ENCODE results near the gene ANTXR1. TPM values are rescaled to one million over a fixed set of nuclear protein-coding genes. Genes with fewer than 3 reads are reported as not detected.

The ANTXR1 gene
- total and polyA plus RNA-seq, 5 donors from 2014 or later, result not detected

GRCh38 chr2:69192176-69192945, 179.4 kb downstream of the ANTXR1 start:
- Histone ChIP-seq H3K4me3 (ENCODE audit: low read depth, low read length) (no peak overlapping the region), H3K27me3 (ENCODE audit: control insufficient read depth, insufficient read depth, low read length) (peaks cover 6% of the 10 kb centered on the region), H3K36me3 (ENCODE audit: control insufficient read depth, insufficient read depth, low read length) (no peaks in the 10 kb centered on the region), H3K4me1 (ENCODE audit: control insufficient read depth, insufficient read depth, low read length, poor library complexity, severe bottlenecking) (no peaks in the 10 kb centered on the region), H3K27ac (ENCODE audit: insufficient read depth, low read length, poor library complexity, severe bottlenecking) (no peak overlapping the region), H3K9me3 (ENCODE audit: control insufficient read depth in 2 of 2, low read length in 2 of 2) (no peaks in the 10 kb centered on the region)
- no peak overlapping the region for H3K4me3 Mint-ChIP-seq
- no peaks in the 10 kb centered on the region for H3K9me3 Mint-ChIP-seq
- peaks cover 18% of the 10 kb centered on the region for H3K27me3 Mint-ChIP-seq
- no peak for DNase-seq
- ATAC-seq (ENCODE audit: low read depth in 2 of 2), result no peak
- no peaks in the 10 kb centered on the region for H3K4me1 Mint-ChIP-seq
- no peak overlapping the region for H3K27ac Mint-ChIP-seq
- H3K36me3 Mint-ChIP-seq, result no peaks in the 10 kb centered on the region

- no peak for DNase-seq
- Histone ChIP-seq H3K4me1 (ENCODE audit: control insufficient read depth, insufficient read depth, low read length, poor library complexity, severe bottlenecking) (no peaks in the 10 kb centered on the region), H3K36me3 (ENCODE audit: control insufficient read depth, insufficient read depth, low read length) (no peaks in the 10 kb centered on the region), H3K27ac (ENCODE audit: insufficient read depth, low read length, poor library complexity, severe bottlenecking) (no peak overlapping the region), H3K9me3 (ENCODE audit: control insufficient read depth in 2 of 2, low read length in 2 of 2) (no peaks in the 10 kb centered on the region), H3K27me3 (ENCODE audit: control insufficient read depth, insufficient read depth, low read length) (peaks cover 4% of the 10 kb centered on the region), H3K4me3 (ENCODE audit: low read depth, low read length) (no peak overlapping the region)
- Mint-ChIP-seq H3K4me1 (no peaks in the 10 kb centered on the region), H3K4me3 (no peak overlapping the region), H3K27me3 (peaks cover 13% of the 10 kb centered on the region), H3K9me3 (no peaks in the 10 kb centered on the region), H3K27ac (no peak overlapping the region), H3K36me3 (no peaks in the 10 kb centered on the region)
- no peak for ATAC-seq (ENCODE audit: low read depth in 2 of 2)
These were observed 182.7 kb downstream of the ANTXR1 start for GRCh38 chr2:69195706-69196105.

- Histone ChIP-seq H3K4me3 (ENCODE audit: low read depth, low read length) (no peak overlapping the region), H3K27ac (ENCODE audit: insufficient read depth, low read length, poor library complexity, severe bottlenecking) (no peak overlapping the region), H3K4me1 (ENCODE audit: control insufficient read depth, insufficient read depth, low read length, poor library complexity, severe bottlenecking) (no peaks in the 10 kb centered on the region), H3K27me3 (ENCODE audit: control insufficient read depth, insufficient read depth, low read length) (peaks cover 4% of the 10 kb centered on the region), H3K36me3 (ENCODE audit: control insufficient read depth, insufficient read depth, low read length) (no peaks in the 10 kb centered on the region), H3K9me3 (ENCODE audit: control insufficient read depth in 2 of 2, low read length in 2 of 2) (no peaks in the 10 kb centered on the region)
- Mint-ChIP-seq H3K4me3 (no peak overlapping the region), H3K4me1 (no peaks in the 10 kb centered on the region), H3K27me3 (peaks cover 13% of the 10 kb centered on the region), H3K27ac (no peak overlapping the region), H3K9me3 (no peaks in the 10 kb centered on the region), H3K36me3 (no peaks in the 10 kb centered on the region)
- ATAC-seq (ENCODE audit: low read depth in 2 of 2), result no peak
- DNase-seq, result no peak
These were observed 183.5 kb downstream of the ANTXR1 start for GRCh38 chr2:69196327-69197117.

GRCh38 chr2:69200107-69200520, 187.1 kb downstream of the ANTXR1 start:
- H3K27ac ChIP-seq (ENCODE audit: insufficient read depth, low read length, poor library complexity, severe bottlenecking), result no peak overlapping the region
- no peak overlapping the region for H3K4me3 ChIP-seq (ENCODE audit: low read depth, low read length)
- Mint-ChIP-seq H3K27me3 (peaks cover 7% of the 10 kb centered on the region), H3K9me3 (no peaks in the 10 kb centered on the region), H3K36me3 (no peaks in the 10 kb centered on the region), H3K4me3 (no peak overlapping the region), H3K4me1 (no peaks in the 10 kb centered on the region), H3K27ac (no peak overlapping the region)
- H3K27me3 ChIP-seq (ENCODE audit: control insufficient read depth, insufficient read depth, low read length), result peaks cover 3% of the 10 kb centered on the region
- no peaks in the 10 kb centered on the region for H3K36me3 ChIP-seq (ENCODE audit: control insufficient read depth, insufficient read depth, low read length)
- DNase-seq (no peak), ATAC-seq (ENCODE audit: low read depth in 2 of 2) (no peak)
- no peaks in the 10 kb centered on the region for H3K9me3 ChIP-seq (ENCODE audit: control insufficient read depth in 2 of 2, low read length in 2 of 2)
- no peaks in the 10 kb centered on the region for H3K4me1 ChIP-seq (ENCODE audit: control insufficient read depth, insufficient read depth, low read length, poor library complexity, severe bottlenecking)

GRCh38 chr2:69201259-69201658, 188.3 kb downstream of the ANTXR1 start:
- no peak for ATAC-seq (ENCODE audit: low read depth in 2 of 2)
- Mint-ChIP-seq H3K4me1 (no peaks in the 10 kb centered on the region), H3K36me3 (no peaks in the 10 kb centered on the region), H3K27ac (no peak overlapping the region), H3K9me3 (no peaks in the 10 kb centered on the region), H3K4me3 (no peak overlapping the region), H3K27me3 (peaks cover 5% of the 10 kb centered on the region)
- Histone ChIP-seq H3K36me3 (ENCODE audit: control insufficient read depth, insufficient read depth, low read length) (no peaks in the 10 kb centered on the region), H3K4me1 (ENCODE audit: control insufficient read depth, insufficient read depth, low read length, poor library complexity, severe bottlenecking) (no peaks in the 10 kb centered on the region), H3K4me3 (ENCODE audit: low read depth, low read length) (no peak overlapping the region), H3K9me3 (ENCODE audit: control insufficient read depth in 2 of 2, low read length in 2 of 2) (no peaks in the 10 kb centered on the region), H3K27me3 (ENCODE audit: control insufficient read depth, insufficient read depth, low read length) (peaks cover 1% of the 10 kb centered on the region), H3K27ac (ENCODE audit: insufficient read depth, low read length, poor library complexity, severe bottlenecking) (no peak overlapping the region)
- DNase-seq, result no peak

GRCh38 chr2:69202327-69202726, 189.3 kb downstream of the ANTXR1 start:
- Histone ChIP-seq H3K4me1 (ENCODE audit: control insufficient read depth, insufficient read depth, low read length, poor library complexity, severe bottlenecking) (no peaks in the 10 kb centered on the region), H3K9me3 (ENCODE audit: control insufficient read depth in 2 of 2, low read length in 2 of 2) (no peaks in the 10 kb centered on the region), H3K36me3 (ENCODE audit: control insufficient read depth, insufficient read depth, low read length) (no peaks in the 10 kb centered on the region), H3K4me3 (ENCODE audit: low read depth, low read length) (no peak overlapping the region), H3K27ac (ENCODE audit: insufficient read depth, low read length, poor library complexity, severe bottlenecking) (no peak overlapping the region), H3K27me3 (ENCODE audit: control insufficient read depth, insufficient read depth, low read length) (peaks cover 3% of the 10 kb centered on the region)
- H3K27ac Mint-ChIP-seq, result no peak overlapping the region
- no peaks in the 10 kb centered on the region for H3K9me3 Mint-ChIP-seq
- no peaks in the 10 kb centered on the region for H3K36me3 Mint-ChIP-seq
- peaks cover 6% of the 10 kb centered on the region for H3K27me3 Mint-ChIP-seq
- no peak for ATAC-seq (ENCODE audit: low read depth in 2 of 2)
- H3K4me1 Mint-ChIP-seq, result no peaks in the 10 kb centered on the region
- no peak for DNase-seq
- no peak overlapping the region for H3K4me3 Mint-ChIP-seq

- Mint-ChIP-seq H3K4me3 (no peak overlapping the region), H3K27me3 (peaks cover 11% of the 10 kb centered on the region), H3K9me3 (peaks cover 0 to 3% (median 0%) of the 10 kb centered on the region in 7 donors), H3K4me1 (no peaks in the 10 kb centered on the region), H3K36me3 (no peaks in the 10 kb centered on the region), H3K27ac (no peak overlapping the region)
- H3K4me1 ChIP-seq (ENCODE audit: control insufficient read depth, insufficient read depth, low read length, poor library complexity, severe bottlenecking), result no peaks in the 10 kb centered on the region
- no peak overlapping the region for H3K4me3 ChIP-seq (ENCODE audit: low read depth, low read length)
- peaks cover 3% of the 10 kb centered on the region for H3K27me3 ChIP-seq (ENCODE audit: control insufficient read depth, insufficient read depth, low read length)
- H3K36me3 ChIP-seq (ENCODE audit: control insufficient read depth, insufficient read depth, low read length), result no peaks in the 10 kb centered on the region
- no peak for ATAC-seq (ENCODE audit: low read depth in 2 of 2)
- DNase-seq, result no peak
- no peaks in the 10 kb centered on the region for H3K9me3 ChIP-seq (ENCODE audit: control insufficient read depth in 2 of 2, low read length in 2 of 2)
- no peak overlapping the region for H3K27ac ChIP-seq (ENCODE audit: insufficient read depth, low read length, poor library complexity, severe bottlenecking)
These were observed 190.4 kb downstream of the ANTXR1 start for GRCh38 chr2:69203166-69203985.

Data from CD4-positive, CD25-positive, alpha-beta regulatory T cell (primary cell).